Right kidney (tissue), 1 donor: ENCODE data around the gene NCAM2.
"Not testable (repeated sequence)": the region's sequence is repeated elsewhere in the genome, so short reads cannot be mapped to it uniquely, and the experiment has no call there.

Experiments
- DNase-seq: peaks from one replicate; pipeline ENCODE4 v3.0.0-alpha.2; 2016

The NCAM2 gene

DNA sequence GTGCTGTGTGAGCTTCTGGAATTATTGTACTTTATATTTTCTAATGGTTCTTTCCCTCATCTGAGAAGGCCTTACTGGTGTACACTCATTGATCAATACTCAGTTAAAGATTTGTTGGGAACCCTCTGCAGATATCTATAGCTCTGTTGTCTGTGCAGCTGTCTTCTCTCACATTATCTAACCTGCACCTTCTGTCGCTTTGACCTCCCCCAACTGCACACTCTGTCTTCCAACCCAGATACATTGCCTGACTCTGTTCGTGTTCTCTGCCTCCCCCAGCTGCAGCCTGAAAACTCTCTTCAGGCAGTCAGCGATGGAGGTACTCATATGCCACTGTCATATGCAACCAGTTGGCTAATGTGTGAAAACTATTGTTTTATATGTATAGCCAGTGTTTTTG lies 334.3 kb downstream of the NCAM2 start:
- DNase-seq: no peak

GRCh38 chr21:21341041-21341440 lies 342.8 kb downstream of the NCAM2 start:
- no peak for DNase-seq

GRCh38 chr21:21345296-21345695 lies 347.1 kb downstream of the NCAM2 start:
- no peak for DNase-seq

- no peak for DNase-seq
These were observed 347.7 kb downstream of the NCAM2 start for GRCh38 chr21:21345872-21346271.

DNA sequence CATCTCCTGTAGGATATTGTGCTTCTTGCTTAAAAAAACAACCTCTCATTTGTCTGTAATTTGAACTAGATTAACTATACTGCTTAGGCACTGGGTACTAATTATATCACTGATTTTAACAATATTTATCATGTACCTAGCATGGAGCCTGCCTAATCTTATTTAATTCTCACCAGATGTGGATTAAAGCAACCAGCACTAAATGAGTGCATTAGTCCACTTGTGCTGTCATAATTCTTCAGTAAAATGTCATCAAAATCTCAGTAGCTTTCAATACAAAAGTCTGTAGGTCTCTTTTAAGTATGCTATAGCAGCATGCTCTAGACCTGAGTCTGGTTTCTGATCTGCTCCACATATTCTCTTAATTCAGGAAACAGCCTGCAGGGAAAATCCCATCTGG lies 368.1 kb downstream of the NCAM2 start:
- no peak for DNase-seq

DNA sequence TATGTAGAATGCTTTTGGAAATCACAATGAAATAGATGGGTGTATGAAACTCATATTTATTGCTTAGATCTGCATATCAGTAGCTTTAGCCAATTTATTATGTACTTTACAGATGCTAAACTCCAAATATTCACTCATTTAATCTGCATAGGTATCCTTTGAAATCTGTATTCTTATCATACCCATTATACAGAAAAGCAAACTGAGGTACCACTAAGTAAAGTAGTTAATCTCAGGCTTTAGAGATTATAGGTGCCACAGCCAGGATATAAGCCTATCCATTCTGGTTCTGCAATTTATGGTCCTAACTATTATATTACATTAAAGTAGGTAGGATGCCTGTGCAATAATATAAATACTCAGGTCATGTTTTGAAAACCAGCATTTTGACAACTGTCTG lies 369.4 kb downstream of the NCAM2 start:
- DNase-seq: no peak

GRCh38 chr21:21373969-21374368 lies 375.8 kb downstream of the NCAM2 start:
- no peak for DNase-seq

- no peak for DNase-seq
These were observed 384.9 kb downstream of the NCAM2 start for GRCh38 chr21:21383126-21383525.

DNA sequence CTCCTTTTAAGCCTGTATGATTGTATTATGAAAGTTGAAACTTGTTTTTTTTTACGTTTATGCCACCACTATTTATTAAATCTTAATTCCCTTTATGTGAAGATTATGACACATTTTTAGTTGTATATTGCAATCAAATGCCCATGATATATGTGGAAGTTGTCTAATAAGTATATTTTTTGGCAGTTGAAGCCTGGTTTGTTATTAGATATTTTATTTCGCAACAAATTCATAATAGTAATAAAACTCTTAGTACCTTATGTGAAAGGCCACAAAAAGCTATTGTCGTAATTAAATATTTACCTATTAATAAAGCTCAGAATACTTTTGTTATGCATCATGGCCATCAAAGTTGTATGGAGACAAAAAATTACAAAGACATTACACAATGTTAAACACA lies 386.8 kb downstream of the NCAM2 start:
- no peak for DNase-seq

- no peak for DNase-seq
These were observed 387.2 kb downstream of the NCAM2 start for GRCh38 chr21:21385404-21385803.

DNA sequence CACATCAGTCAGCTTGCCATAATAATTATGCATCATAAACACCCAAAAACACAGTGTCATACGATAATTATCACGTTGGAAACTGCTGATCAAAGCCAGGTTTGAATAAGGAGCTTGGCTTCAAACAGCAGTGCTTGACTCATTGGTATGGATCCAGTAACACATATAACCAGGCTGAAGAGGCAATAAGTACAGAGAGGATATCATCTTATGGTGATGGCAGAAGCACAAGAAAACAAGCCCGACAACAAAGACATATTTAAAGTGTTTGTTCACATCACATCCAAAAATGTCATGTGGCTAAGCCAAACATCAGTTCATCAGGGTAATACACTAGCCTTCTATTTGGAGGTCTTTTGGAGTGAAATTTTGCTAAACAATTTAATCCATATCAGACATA lies 389.7 kb downstream of the NCAM2 start:
- no peak for DNase-seq

DNA sequence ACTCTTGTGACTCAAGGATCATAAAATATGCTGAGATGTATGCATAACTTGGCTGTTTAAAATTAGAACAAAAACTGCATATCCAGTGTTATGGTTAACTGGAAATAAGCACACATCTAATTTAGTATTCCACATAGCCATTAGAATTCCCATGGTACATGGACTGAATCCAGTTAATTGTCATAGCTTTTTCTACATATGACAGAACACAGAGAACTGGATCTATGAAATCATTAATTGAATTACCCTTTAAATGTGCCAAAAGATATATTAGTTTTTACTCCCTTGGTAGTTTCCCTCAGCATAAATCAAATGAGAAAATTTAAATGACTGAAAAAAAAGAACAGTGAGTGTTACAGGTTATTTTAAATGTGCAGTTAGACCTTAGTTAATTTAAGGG lies 395.9 kb downstream of the NCAM2 start:
- DNase-seq: no peak

- no peak for DNase-seq
These were observed 398.2 kb downstream of the NCAM2 start for GRCh38 chr21:21396424-21396823.

- no peak for DNase-seq
These were observed 399.3 kb downstream of the NCAM2 start for GRCh38 chr21:21397464-21397863.

GRCh38 chr21:21401444-21401843 lies 403.2 kb downstream of the NCAM2 start:
- no peak for DNase-seq

GRCh38 chr21:21402187-21402586 lies 404.0 kb downstream of the NCAM2 start:
- DNase-seq: not testable (repeated sequence)

DNA sequence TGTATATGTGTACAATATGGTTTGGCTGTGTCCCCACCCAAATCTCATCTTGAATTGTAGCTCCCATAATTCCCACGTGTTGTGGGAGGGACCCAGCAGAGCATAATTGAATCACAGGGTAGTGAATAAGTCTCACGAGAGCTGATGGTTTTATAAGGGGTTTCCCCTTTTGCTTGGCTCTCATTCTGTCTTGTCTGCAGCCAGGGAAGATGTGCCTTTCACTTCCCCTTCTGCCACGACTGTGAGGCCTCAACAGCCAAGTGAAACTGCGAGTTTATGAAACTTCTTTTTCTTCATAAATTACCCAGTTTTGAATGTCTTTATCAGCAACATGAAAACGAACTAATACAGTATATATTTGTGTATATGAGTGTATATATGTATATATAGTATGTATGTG lies 406.1 kb downstream of the NCAM2 start:
- not testable (repeated sequence) for DNase-seq

- no peak for DNase-seq
These were observed 408.7 kb downstream of the NCAM2 start for GRCh38 chr21:21406921-21407320.

- no peak for DNase-seq
These were observed 413.9 kb downstream of the NCAM2 start for GRCh38 chr21:21412096-21412495.

DNA sequence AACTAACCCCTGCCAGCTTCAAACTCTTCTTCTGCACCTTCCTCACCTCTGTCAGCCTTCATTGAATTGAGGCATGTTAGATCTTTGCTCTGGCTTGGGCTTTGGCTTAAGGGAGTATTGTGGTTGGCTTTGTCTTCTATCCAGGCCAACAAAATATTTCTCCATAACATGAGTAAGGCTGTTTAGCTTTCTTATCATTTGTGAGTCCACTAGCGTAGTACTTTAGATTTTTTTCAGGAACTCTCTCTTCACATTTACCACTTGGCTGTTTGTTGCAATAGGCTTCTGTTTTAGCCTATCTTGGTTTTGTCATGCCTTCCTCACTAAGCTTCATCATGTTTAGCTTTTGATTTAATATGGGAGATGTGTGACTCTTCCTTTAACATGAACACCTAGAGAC lies 417.5 kb downstream of the NCAM2 start:
- no peak for DNase-seq

GRCh38 chr21:21434944-21435343 lies 436.7 kb downstream of the NCAM2 start:
- no peak for DNase-seq

- DNase-seq: no peak
These were observed 437.9 kb downstream of the NCAM2 start for GRCh38 chr21:21436012-21436534.

DNA sequence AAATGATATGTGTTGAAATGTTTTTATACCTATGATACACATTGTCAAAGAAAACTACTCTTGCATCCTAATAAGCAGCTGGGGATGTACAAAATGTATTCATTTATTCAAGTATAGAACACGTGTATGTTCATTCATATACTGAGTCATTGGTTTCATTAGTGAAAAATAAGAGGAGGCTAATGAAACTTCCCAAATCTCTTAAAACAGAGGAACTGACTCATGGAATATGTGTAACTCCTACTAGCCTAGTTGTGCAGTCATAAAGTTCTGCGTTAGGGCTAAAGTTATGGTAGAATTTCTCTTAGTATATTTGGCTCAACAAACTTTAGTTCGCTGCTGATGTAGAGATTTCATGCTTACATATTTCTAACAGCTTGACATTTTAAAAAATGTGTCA lies 441.6 kb downstream of the NCAM2 start:
- DNase-seq: no peak

GRCh38 chr21:21457077-21457476 lies 458.9 kb downstream of the NCAM2 start:
- no peak for DNase-seq

DNA sequence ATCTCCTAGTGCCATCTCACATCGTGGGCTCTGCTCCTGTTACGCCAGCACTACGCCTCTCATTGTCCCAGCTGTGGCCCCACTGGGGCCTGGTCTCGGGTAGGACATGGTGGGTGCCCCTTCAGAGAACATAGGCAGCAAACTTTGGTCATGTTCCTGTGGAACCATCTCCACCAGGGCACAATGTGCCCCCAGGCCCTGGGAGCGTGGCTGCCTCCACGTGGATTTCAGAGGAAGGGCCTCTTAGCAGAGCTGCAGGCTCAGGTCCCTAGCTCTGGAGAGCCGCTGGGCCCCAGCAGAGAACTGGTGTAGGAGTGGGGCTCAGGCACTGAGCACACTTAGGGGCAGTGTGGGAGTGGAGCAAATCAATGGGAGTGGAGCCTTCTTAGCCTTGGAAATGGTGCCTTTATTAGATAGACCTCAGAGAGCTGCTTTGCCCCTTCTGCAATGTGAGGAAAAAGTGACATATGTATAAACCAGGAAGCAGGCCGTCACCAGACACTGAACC lies 460.0 kb downstream of the NCAM2 start:
- DNase-seq: no peak
